ENCODE results near the gene TNNI2.
"Not testable (repeated sequence)": the region's sequence is repeated elsewhere in the genome, so short reads cannot be mapped to it uniquely, and the experiment has no call there.

Gene TNNI2

DNA sequence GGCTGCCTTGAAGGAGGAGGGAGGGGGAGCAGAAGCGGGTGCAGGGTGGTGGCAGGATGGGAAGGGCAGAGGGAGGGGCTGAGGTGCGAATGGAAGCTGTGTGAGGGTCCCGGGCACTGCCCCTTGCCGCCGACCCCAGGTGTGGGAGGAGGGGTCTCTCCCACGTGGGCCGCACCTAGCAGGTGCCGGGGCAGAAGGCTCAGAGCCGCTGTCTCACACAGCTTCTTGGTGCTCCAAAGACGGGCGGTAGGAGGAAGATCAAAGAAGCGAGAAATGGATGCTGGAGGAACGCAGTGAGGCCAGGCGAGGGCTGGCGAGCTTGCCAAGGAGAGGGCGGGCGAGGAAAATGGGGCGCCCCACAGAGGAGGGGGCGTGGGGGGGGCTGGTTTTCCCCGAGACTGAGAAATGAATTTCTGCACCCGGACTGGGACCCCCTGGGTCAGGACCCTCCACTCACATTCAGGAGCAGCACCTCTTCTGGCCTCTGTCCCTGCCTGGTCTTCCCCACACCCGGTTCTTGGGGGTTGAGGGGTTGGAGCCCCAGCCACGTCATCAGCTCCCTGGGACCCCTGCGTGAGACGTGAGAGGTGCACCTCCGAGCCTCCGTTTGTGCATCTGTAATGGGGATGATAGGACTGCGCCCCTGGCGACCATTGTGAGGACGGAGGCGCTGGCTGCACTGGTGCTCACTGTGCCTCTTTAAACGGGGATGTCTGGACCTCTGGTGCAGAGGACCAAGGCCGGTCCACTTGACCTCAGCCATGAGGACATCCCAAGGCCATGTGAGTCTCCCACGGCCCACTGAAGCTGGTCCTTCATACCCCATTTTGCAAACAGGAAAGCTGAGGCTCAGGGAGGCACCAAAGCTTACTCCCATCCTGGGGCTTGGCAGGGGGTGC, 30.9 kb downstream of the TNNI2 start:
- TF ChIP-seq, protein P1, sequence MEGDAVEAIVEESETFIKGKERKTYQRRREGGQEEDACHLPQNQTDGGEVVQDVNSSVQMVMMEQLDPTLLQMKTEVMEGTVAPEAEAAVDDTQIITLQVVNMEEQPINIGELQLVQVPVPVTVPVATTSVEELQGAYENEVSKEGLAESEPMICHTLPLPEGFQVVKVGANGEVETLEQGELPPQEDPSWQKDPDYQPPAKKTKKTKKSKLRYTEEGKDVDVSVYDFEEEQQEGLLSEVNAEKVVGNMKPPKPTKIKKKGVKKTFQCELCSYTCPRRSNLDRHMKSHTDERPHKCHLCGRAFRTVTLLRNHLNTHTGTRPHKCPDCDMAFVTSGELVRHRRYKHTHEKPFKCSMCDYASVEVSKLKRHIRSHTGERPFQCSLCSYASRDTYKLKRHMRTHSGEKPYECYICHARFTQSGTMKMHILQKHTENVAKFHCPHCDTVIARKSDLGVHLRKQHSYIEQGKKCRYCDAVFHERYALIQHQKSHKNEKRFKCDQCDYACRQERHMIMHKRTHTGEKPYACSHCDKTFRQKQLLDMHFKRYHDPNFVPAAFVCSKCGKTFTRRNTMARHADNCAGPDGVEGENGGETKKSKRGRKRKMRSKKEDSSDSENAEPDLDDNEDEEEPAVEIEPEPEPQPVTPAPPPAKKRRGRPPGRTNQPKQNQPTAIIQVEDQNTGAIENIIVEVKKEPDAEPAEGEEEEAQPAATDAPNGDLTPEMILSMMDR (IDR thresholded peaks at IDR 0.05; ENCODE audit: borderline replicate concordance, control extremely low read depth, extremely low read depth, insufficient read depth, missing control alignments), result no peak
- no peak for DNase-seq (ENCODE audit: low spot score)
- in situ Hi-C loops (cut with MboI; ENCODE audit: low sequenced_read_pairs, unreplicated experiment), result no loop called here

DNA sequence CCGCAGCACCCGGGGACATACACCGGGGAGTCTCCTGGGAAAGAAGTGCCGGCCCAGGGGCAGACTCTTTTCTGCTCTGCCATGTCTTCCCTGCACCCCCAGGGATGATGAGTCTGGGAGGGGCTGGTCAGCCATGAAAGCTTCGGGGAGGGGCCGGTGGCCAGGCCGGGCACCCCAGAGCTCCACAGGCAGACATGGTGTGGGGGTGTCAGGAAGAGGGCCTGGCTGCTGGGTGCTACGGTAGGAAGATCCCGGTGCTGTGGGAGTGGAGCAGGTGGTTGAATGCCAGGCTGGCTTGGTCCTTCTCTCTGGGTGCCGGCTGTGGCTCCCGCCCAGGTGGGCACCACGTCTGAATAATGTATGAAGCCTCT, 31.5 kb downstream of the TNNI2 start:
- DNase-seq (ENCODE audit: low spot score), result no peak
- in situ Hi-C loops (cut with MboI; ENCODE audit: low sequenced_read_pairs, unreplicated experiment), result no loop called here
- TF ChIP-seq, protein P1 (IDR thresholded peaks at IDR 0.05; ENCODE audit: borderline replicate concordance, control extremely low read depth, extremely low read depth, insufficient read depth, missing control alignments), result no peak

DNA sequence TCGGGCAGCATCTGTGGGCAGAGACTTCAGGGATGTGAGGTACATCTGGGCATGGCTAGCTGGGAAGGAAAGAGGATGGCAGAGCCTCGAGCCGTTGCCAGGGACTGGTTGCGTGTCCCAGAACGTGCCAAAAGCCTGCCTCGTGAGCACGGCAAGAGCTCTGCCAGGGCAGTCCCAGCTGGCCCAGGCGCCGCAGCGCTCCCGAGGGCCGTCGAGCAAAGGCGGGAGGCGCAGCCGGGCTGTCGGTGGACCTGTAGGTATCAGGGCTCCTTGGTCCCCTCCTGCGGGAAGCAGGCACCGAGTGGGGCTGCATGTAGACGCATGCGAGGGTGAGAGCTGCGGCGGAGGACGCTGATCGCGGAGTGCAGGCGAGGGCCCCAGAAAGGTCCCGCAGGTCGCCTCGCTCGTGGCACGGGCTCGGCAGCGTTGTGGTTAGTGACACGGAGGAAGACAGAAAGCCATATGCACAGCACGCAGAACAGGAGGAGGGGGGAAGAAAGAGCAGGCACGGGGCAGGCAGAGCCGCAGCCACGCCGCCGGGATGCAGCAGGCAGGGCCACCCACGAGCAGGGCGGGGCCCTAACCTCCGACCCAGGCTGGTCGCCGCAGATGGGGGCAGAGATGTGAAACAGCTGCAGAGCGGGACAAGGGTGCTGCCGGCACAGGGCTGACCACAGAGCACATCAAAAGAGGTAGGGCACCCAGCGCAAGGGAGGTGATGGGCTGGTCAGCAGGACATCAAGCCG, 32.1 kb downstream of the TNNI2 start:
- in situ Hi-C loops (cut with MboI; ENCODE audit: low sequenced_read_pairs, unreplicated experiment), result no loop called here
- DNase-seq (ENCODE audit: low spot score), result no peak
- TF ChIP-seq, protein P1 (IDR thresholded peaks at IDR 0.05; ENCODE audit: borderline replicate concordance, control extremely low read depth, extremely low read depth, insufficient read depth, missing control alignments), result no peak

DNA sequence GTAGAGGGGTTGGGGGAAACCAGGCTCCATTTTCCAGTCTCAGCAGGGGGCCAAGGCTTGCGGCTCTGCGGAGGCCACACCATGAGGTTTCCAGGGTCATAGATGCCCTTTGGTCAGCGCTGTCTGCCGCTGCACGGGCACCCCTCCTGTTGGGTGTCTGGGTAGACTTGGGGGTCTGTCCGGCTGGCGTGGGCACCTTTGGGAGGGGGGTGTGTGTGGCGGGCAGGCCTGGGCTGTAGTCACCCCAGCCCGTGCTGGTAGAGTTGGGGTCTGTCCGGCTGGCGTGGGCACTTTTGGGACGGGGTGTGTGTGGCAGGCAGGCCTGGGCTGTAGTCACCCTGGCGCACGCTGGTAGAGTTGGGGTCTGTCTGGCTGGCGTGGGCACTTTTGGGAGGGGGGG, 32.8 kb downstream of the TNNI2 start:
- DNase-seq (ENCODE audit: low spot score), result no peak
- in situ Hi-C loops (cut with MboI; ENCODE audit: low sequenced_read_pairs, unreplicated experiment), result no loop called here
- TF ChIP-seq, protein P1 (IDR thresholded peaks at IDR 0.05; ENCODE audit: borderline replicate concordance, control extremely low read depth, extremely low read depth, insufficient read depth, missing control alignments), result no peak

DNA sequence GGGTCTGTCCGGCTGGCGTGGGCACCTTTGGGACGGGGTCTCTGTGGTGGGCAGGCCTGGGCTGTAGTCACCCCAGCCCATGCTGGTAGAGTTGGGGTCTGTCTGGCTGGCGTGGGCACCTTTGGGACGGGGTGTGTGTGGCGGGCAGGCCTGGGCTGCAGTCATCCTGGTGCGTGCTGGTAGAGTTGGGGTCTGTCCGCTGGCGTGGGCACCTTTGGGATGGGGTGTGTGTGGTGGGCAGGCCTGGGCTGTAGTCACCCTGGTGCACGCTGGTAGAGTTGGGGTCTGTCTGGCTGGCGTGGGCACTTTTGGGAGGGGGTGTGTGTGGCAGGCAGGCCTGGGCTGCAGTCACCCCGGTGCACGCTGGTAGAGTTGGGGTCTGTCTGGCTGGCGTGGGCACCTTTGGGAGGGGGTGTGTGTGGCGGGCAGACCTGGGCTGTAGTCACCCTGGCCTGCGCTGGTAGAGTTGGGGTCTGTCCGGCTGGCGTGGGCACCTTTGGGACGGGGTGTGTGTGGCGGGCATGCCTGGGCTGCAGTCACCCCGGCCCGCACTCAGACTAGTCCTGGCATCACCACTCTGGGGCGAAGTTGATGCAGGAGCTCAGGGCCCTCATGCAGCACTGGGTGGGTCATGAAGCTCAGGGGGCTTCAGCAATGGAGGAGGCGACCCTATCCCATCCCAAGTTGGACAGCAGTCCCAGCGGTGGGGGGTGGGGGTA, 33.6 kb downstream of the TNNI2 start:
- TF ChIP-seq, protein P1 (IDR thresholded peaks at IDR 0.05; ENCODE audit: borderline replicate concordance, control extremely low read depth, extremely low read depth, insufficient read depth, missing control alignments), result no peak
- in situ Hi-C loops (cut with MboI; ENCODE audit: low sequenced_read_pairs, unreplicated experiment), result no loop called here
- DNase-seq (ENCODE audit: low spot score), result no peak

DNA sequence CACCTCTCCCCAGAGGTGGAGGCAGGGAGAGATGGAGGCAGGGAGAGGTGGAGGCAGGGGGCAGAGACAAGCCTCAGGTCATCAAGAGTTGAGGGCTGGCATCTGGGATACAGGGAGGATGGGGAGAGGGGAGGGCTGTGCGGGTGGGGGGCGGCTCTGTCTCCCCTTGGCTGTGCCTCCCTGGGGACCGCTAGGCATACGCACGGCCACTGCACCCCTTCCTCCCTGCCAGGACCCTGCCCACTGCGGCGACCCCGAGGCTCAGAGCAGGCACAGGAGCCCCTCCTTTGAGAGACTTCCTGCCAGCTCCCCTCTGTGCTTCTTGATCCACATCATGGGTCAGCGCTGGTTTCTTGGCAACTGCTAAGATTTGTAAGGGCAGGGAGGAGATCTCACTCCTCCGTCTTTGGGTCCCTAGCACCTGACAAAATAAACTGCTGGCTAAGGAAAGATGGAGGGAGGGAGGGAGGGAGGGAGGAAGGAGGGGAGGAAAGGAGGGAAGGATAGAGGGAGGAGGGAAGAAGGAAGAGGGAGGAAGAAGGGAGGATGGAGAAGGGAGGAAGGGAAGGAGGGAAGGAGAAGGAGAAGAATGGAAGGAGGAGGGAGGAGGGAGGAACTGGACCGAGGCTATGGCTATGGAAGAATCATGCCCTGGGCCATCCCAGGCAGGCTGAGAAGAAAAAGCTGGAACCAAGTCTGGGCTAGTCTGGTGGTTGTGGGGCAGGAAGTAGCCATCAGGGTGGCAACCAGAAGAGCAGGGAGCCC, 34.4 kb downstream of the TNNI2 start:
- in situ Hi-C loops (cut with MboI; ENCODE audit: low sequenced_read_pairs, unreplicated experiment), result no loop called here
- DNase-seq (ENCODE audit: low spot score), result no peak
- TF ChIP-seq, protein P1 (IDR thresholded peaks at IDR 0.05; ENCODE audit: borderline replicate concordance, control extremely low read depth, extremely low read depth, insufficient read depth, missing control alignments), result no peak

DNA sequence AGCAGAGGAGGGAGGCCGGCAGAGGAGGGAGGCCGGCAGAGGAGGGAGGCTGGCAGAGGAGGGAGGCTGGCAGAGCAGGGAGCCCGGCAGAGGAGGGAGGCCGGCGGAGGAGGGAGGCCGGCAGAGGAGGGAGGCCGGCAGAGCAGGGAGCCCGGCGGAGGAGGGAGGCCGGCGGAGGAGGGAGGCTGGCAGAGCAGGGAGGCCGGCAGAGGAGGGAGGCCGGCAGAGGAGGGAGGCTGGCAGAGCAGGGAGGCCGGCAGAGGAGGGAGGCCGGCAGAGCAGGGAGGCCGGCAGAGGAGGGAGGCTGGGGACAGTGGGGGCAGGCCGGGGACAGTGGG, 35.0 kb downstream of the TNNI2 start:
- DNase-seq (ENCODE audit: low spot score); in situ Hi-C loops (cut with MboI; ENCODE audit: low sequenced_read_pairs, unreplicated experiment): not testable (repeated sequence)

DNA sequence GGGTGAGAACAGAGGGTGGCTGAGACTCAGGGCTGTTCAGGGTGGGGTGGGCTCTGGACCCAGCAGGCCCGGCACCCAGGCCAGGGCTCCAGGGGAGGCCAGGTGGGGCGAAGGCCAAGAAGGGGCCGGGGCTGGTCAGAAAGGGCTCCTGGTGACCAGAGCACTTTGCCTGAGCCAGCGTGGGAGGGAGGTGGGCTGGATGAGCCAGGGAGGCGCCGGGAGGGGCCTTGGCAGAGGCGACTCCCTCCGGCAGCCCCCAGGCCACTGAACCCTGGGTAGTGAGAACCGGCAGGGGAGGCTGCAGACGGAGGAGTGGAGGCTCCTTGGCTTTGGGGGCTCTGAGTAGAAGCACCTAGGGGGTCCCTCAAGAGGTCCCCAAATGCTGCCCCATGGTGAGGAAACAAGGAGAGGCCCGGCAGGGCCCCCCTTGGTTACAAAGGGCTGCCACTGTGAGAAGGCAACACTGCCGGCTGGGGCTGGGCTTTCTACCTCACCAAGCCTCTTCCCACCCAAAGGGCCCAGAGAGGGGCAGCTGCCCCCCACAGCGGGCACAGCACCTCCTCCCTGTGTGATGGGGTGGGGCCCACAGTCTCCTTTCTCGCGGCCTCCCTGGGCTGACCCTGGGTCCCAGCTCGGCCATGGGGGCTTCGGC, 35.8 kb downstream of the TNNI2 start:
- in situ Hi-C loops (cut with MboI; ENCODE audit: low sequenced_read_pairs, unreplicated experiment); DNase-seq (ENCODE audit: low spot score): not testable (repeated sequence)
